Caco-2 (cell line): ENCODE measurements around the gene PDE9A. TPM values are rescaled to one million over a fixed set of nuclear protein-coding genes. Genes with fewer than 3 reads are reported as not detected.

Experiments
- BruUV-seq: library from RNA; stranded (reverse); fragments of 400-500 nt; replicated peaks from 2 replicates; lab custom pipeline; 2021; lab: Mats Ljungman, UMichigan
- CTCF ChIA-PET: fragments of 300-600 bp; sonication (Branson Sonifier 250); formaldehyde crosslinking; loops from one replicate; lab custom pipeline; 2022; ENCODE audit warnings: antibody characterized with exemption; lab: Charles Lee
- POLR2A ChIA-PET: fragments of 300-600 bp; sonication (Branson Sonifier 250); formaldehyde crosslinking; loops from one replicate; lab custom pipeline; 2022; ENCODE audit warnings: antibody characterized with exemption; lab: Charles Lee
- DNase-seq, 2 experiments: peaks; one replicate each; pipeline versions ENCODE4 v3.0.0 to v3.0.0-alpha.2; 2020 to 2022
- H3K27me3 ChIP-seq: replicated peaks from 2 replicates; pipeline ENCODE4 v1.6.0; 2011; ENCODE audit warnings: low read length; ENCODE audit not compliant: control insufficient read depth, insufficient read depth
- H3K36me3 ChIP-seq: 2 replicates; pipeline ENCODE4 v1.5.1; 2011; ENCODE audit warnings: low read length; ENCODE audit not compliant: control insufficient read depth, insufficient read depth
- H3K4me1 ChIP-seq: fragments of 250-450 bp; sonication (Bioruptor Pico); 2 replicates; pipeline ENCODE4 v1.5.1; 2020; ENCODE audit warnings: mild to moderate bottlenecking
- H3K4me3 ChIP-seq: 2 replicates; pipeline ENCODE4 v1.5.1; 2011; ENCODE audit warnings: low read depth, mild to moderate bottlenecking, control low read depth, low read length
- H3K9me3 ChIP-seq: fragments of 250-450 bp; sonication (Bioruptor Pico); 2 replicates; pipeline ENCODE4 v1.5.1; 2020; ENCODE audit warnings: mild to moderate bottlenecking, moderate library complexity
- H3K27ac Mint-ChIP-seq: one replicate; pipeline ENCODE4 v1.8.0; 2022; ENCODE audit warnings: mixed read lengths; ENCODE audit not compliant: unreplicated experiment
- H3K27me3 Mint-ChIP-seq: one replicate; pipeline ENCODE4 v1.8.0; 2022; ENCODE audit warnings: mixed read lengths; ENCODE audit not compliant: insufficient read depth, unreplicated experiment
- H3K36me3 Mint-ChIP-seq: one replicate; pipeline ENCODE4 v1.8.0; 2022; ENCODE audit warnings: mild to moderate bottlenecking, mixed read lengths; ENCODE audit not compliant: insufficient read depth, unreplicated experiment
- H3K4me1 Mint-ChIP-seq: one replicate; pipeline ENCODE4 v1.8.0; 2022; ENCODE audit warnings: low read depth, mixed read lengths; ENCODE audit not compliant: unreplicated experiment
- H3K4me3 Mint-ChIP-seq: one replicate; pipeline ENCODE4 v1.8.0; 2022; ENCODE audit warnings: mild to moderate bottlenecking, moderate library complexity, mixed read lengths; ENCODE audit not compliant: unreplicated experiment
- H3K9me3 Mint-ChIP-seq: one replicate; pipeline ENCODE4 v1.8.0; 2022; ENCODE audit warnings: mixed read lengths; ENCODE audit not compliant: unreplicated experiment
- CTCF ChIP-seq, 2 experiments: fragments of 200-600 bp in 1 of 2; IDR thresholded peaks; 1 replicate in 1 of 2; 2 replicates in 1 of 2; pipeline versions ENCODE4 v1.5.1 to v1.8.0; 2011 to 2022; ENCODE audit warnings: antibody characterized with exemption in 1 of 2, control low read depth in 1 of 2, inconsistent platforms in 1 of 2, low read depth in 1 of 2, low read length in 1 of 2, mild to moderate bottlenecking in 1 of 2, moderate library complexity in 1 of 2; ENCODE audit not compliant: insufficient read depth in 1 of 2, severe bottlenecking in 1 of 2, unreplicated experiment in 1 of 2
- intact Hi-C: fragments of 100-400 bp; cut with micrococcal nuclease; formaldehyde crosslinking; loops from one replicate; pipeline ENCODE4 v1.10.0; 2022; ENCODE audit not compliant: unreplicated experiment
- total RNA-seq: library from RNA; stranded (reverse); gene quantifications from 2 replicates; pipeline ENCODE4 v1.2.3, GENCODE V29; 2022

Gene PDE9A
- total RNA-seq, 1 experiment from 2014 or later = 9.7 TPM

DNA sequence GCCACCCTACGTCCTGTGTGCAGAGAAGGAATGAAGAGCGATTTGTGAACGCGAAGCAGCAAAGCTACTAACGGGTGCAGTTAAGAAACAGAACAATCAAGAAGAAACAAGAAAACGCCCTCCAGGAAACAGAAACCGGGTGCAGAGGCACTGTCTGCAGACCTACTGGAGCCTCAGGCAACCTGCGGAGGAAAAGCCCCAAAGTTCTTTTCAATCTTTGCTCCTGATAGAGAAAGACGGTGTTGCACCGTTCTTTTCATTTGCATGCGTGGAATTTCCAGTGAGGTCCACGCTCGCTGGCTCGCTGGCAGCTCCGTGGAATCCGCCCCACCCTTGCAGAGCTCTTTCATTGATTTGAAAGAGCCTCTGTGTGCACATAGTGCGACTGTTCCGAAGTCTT is 37.0 kb upstream of the PDE9A start:
- Mint-ChIP-seq H3K27me3 (no peaks in the 10 kb centered on the region), H3K36me3 (no peaks in the 10 kb centered on the region), H3K4me3 (no peak overlapping the region), H3K9me3 (no peaks in the 10 kb centered on the region), H3K4me1 (no peaks in the 10 kb centered on the region), H3K27ac (no peak overlapping the region)
- Histone ChIP-seq H3K9me3 (no peaks in the 10 kb centered on the region), H3K36me3 (no peaks in the 10 kb centered on the region), H3K4me1 (peaks cover 13% of the 10 kb centered on the region), H3K27me3 (no peaks in the 10 kb centered on the region), H3K4me3 (peak overlapping the region; percentile 17; the same call in 1 of the 2 replicates)
- no peak for TF ChIP-seq CTCF (IDR thresholded peaks at IDR 0.05; ENCODE audit: insufficient read depth in 1 of 2, low read depth in 1 of 2, low read length in 1 of 2, severe bottlenecking in 1 of 2, unreplicated experiment in 1 of 2)
- no TSS peak for BruUV-seq
- no peak for DNase-seq
- ChIA-PET POLR2A (no interaction called here), CTCF (interaction anchor here (2.0 kb wide), 1 partner anchor 23 kb away, joined by 14 read pairs; no protein-coding TSS in a partner anchor)
- intact Hi-C loops = no loop called here

- Histone ChIP-seq H3K36me3 (no peaks in the 10 kb centered on the region), H3K9me3 (no peaks in the 10 kb centered on the region), H3K4me1 (peaks cover 13% of the 10 kb centered on the region), H3K4me3 (no peak overlapping the region), H3K27me3 (no peaks in the 10 kb centered on the region)
- intact Hi-C loops = no loop called here
- no TSS peak for BruUV-seq
- TF ChIP-seq CTCF (IDR thresholded peaks at IDR 0.05; ENCODE audit: insufficient read depth in 1 of 2, low read depth in 1 of 2, low read length in 1 of 2, severe bottlenecking in 1 of 2, unreplicated experiment in 1 of 2) = no peak
- H3K27me3 Mint-ChIP-seq = no peaks in the 10 kb centered on the region
- H3K4me3 Mint-ChIP-seq = no peak overlapping the region
- ChIA-PET POLR2A (no interaction called here), CTCF (interaction anchor here (2.0 kb wide), 1 partner anchor 23 kb away, joined by 14 read pairs; no protein-coding TSS in a partner anchor)
- no peaks in the 10 kb centered on the region for H3K4me1 Mint-ChIP-seq
- no peaks in the 10 kb centered on the region for H3K36me3 Mint-ChIP-seq
- H3K27ac Mint-ChIP-seq = no peak overlapping the region
- H3K9me3 Mint-ChIP-seq = no peaks in the 10 kb centered on the region
- no peak for DNase-seq
Observed at GRCh38 chr21:42616941-42617340, 36.5 kb upstream of the PDE9A start.

DNA sequence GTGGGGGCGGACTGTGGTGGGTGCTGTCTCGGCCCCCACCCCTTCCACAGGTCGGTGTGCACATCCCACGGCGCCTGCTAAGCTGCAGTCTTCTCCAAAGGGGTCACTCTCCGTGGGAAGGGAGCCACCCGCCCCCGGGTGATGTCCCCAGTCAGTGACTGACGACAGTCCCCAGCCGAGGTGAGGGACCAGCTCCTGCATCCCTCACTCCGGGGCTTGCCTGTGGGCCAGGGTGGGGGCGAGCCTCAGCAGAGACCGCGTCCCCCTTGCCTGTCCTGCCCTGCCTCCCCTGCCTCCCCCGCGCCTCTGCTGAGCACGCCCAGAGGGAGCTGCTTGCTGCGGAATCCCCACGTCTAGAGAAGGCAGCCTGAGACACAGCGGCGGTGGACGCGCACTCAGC is 35.9 kb upstream of the PDE9A start:
- no TSS peak for BruUV-seq
- Mint-ChIP-seq H3K4me1 (no peaks in the 10 kb centered on the region), H3K27ac (no peak overlapping the region), H3K9me3 (no peaks in the 10 kb centered on the region), H3K27me3 (no peaks in the 10 kb centered on the region), H3K4me3 (no peak overlapping the region), H3K36me3 (no peaks in the 10 kb centered on the region)
- Histone ChIP-seq H3K9me3 (no peaks in the 10 kb centered on the region), H3K4me1 (peaks cover 13% of the 10 kb centered on the region), H3K4me3 (no peak overlapping the region), H3K36me3 (no peaks in the 10 kb centered on the region), H3K27me3 (no peaks in the 10 kb centered on the region)
- intact Hi-C loops = no loop called here
- no peak for TF ChIP-seq CTCF (IDR thresholded peaks at IDR 0.05; ENCODE audit: insufficient read depth in 1 of 2, low read depth in 1 of 2, low read length in 1 of 2, severe bottlenecking in 1 of 2, unreplicated experiment in 1 of 2)
- DNase-seq = no peak
- ChIA-PET POLR2A (no interaction called here), CTCF (interaction anchor here (2.0 kb wide), 1 partner anchor 24 kb away, joined by 14 read pairs; no protein-coding TSS in a partner anchor)
